ENCODE measurements around the gene DNAJB6.
A peak's percentile ranks its signal among the peaks of the same experiment; 100 is the strongest.

Gene DNAJB6

GRCh38 chr7:157372300-157373232 is 35.8 kb downstream of the DNAJB6 start:
- peak; percentile 12 for TF ChIP-seq POLR2A (IDR thresholded peaks at IDR 0.05; ENCODE audit: extremely low read depth, insufficient read length)
- no peak for TF ChIP-seq MYC (IDR thresholded peaks at IDR 0.05; ENCODE audit: low read depth, low read length)
- H3K4me3 ChIP-seq (ENCODE audit: low read depth, low read length), result no peak overlapping the region
- no peak for DNase-seq (ENCODE audit: low read depth)

DNA sequence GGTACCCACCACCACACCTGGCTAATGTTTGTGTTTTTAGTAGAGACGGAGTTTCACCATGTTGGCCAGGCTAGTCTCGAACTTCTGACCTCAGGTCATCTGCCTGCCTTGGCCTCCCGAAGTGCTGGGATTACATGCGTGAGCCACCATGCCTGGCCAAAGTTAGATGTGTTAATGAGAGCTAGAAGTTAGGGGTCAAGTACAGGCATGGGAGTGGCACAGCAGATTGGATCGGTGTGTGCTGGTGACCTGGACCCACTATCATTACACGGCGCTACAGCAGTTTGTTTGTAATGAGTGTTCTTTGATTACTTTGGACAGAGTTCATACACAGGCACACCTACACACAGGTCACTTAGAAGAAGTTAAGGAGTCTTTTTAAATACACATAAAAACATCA is 36.7 kb downstream of the DNAJB6 start:
- no peak for DNase-seq (ENCODE audit: low read depth)
- TF ChIP-seq, protein P1, sequence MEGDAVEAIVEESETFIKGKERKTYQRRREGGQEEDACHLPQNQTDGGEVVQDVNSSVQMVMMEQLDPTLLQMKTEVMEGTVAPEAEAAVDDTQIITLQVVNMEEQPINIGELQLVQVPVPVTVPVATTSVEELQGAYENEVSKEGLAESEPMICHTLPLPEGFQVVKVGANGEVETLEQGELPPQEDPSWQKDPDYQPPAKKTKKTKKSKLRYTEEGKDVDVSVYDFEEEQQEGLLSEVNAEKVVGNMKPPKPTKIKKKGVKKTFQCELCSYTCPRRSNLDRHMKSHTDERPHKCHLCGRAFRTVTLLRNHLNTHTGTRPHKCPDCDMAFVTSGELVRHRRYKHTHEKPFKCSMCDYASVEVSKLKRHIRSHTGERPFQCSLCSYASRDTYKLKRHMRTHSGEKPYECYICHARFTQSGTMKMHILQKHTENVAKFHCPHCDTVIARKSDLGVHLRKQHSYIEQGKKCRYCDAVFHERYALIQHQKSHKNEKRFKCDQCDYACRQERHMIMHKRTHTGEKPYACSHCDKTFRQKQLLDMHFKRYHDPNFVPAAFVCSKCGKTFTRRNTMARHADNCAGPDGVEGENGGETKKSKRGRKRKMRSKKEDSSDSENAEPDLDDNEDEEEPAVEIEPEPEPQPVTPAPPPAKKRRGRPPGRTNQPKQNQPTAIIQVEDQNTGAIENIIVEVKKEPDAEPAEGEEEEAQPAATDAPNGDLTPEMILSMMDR (IDR thresholded peaks at IDR 0.05; ENCODE audit: low read depth, low read length), result no peak
- no peak for TF ChIP-seq POLR2A (IDR thresholded peaks at IDR 0.05; ENCODE audit: extremely low read depth, insufficient read length)
- TF ChIP-seq MYC (IDR thresholded peaks at IDR 0.05; ENCODE audit: low read depth, low read length), result no peak
- no peak for TF ChIP-seq MAX (IDR thresholded peaks at IDR 0.05; ENCODE audit: low read depth, low read length)
- H3K4me3 ChIP-seq (ENCODE audit: low read depth, low read length), result no peak overlapping the region

- no peak overlapping the region for H3K4me3 ChIP-seq (ENCODE audit: low read depth, low read length)
- TF ChIP-seq, protein P1 (IDR thresholded peaks at IDR 0.05; ENCODE audit: low read depth, low read length), result no peak
- no peak for TF ChIP-seq POLR2A (IDR thresholded peaks at IDR 0.05; ENCODE audit: extremely low read depth, insufficient read length)
- no peak for TF ChIP-seq MYC (IDR thresholded peaks at IDR 0.05; ENCODE audit: low read depth, low read length)
- TF ChIP-seq MAX (IDR thresholded peaks at IDR 0.05; ENCODE audit: low read depth, low read length), result no peak
- DNase-seq (ENCODE audit: low read depth), result no peak
These were observed 38.6 kb downstream of the DNAJB6 start for GRCh38 chr7:157375410-157375809.

DNA sequence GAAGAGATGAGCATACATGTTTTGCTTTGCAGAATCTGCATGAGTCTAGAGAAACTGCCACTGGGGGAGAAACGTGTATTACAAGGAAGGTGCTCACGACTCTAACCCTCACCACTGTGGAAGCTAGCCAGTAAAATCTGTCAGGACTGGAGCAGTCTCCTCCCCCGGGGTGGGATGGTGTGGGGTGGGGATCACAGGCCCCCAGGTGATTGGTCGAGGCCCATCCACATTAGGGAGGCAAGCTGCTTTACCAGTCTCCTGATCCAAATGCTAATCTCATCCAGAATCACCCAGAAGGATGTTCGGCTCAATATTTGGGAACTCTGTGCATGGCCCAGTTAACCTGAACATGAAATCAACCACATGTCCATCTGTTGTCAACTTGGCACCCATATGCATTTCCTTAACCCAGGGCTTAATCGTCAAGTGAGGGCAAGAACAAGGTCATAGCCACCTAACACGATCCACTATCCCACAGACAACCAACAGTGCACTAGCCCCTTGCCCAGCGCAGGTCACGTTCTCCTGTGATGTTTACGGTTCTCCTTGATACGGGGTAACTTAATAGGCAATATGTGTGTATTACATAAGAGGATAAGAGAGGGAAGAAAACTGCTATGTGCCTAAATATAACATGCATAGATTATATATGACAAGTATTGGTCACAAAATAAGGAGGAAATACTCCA is 40.8 kb downstream of the DNAJB6 start:
- H3K4me3 ChIP-seq (ENCODE audit: low read depth, low read length), result no peak overlapping the region
- no peak for DNase-seq (ENCODE audit: low read depth)
- TF ChIP-seq, protein P1 (IDR thresholded peaks at IDR 0.05; ENCODE audit: low read depth, low read length), result no peak
- TF ChIP-seq MAX (IDR thresholded peaks at IDR 0.05; ENCODE audit: low read depth, low read length) (no peak), POLR2A (IDR thresholded peaks at IDR 0.05; ENCODE audit: extremely low read depth, insufficient read length) (no peak), MYC (IDR thresholded peaks at IDR 0.05; ENCODE audit: low read depth, low read length) (no peak)

GRCh38 chr7:157378390-157378789 is 41.6 kb downstream of the DNAJB6 start:
- DNase-seq (ENCODE audit: low read depth), result no peak
- no peak overlapping the region for H3K4me3 ChIP-seq (ENCODE audit: low read depth, low read length)
- TF ChIP-seq MYC (IDR thresholded peaks at IDR 0.05; ENCODE audit: low read depth, low read length), result no peak
- TF ChIP-seq, protein P1 (IDR thresholded peaks at IDR 0.05; ENCODE audit: low read depth, low read length), result no peak
- TF ChIP-seq POLR2A (IDR thresholded peaks at IDR 0.05; ENCODE audit: extremely low read depth, insufficient read length), result no peak
- no peak for TF ChIP-seq MAX (IDR thresholded peaks at IDR 0.05; ENCODE audit: low read depth, low read length)

- TF ChIP-seq POLR2A (IDR thresholded peaks at IDR 0.05; ENCODE audit: extremely low read depth, insufficient read length) (no peak), MYC (IDR thresholded peaks at IDR 0.05; ENCODE audit: low read depth, low read length) (no peak), MAX (IDR thresholded peaks at IDR 0.05; ENCODE audit: low read depth, low read length) (no peak)
- TF ChIP-seq, protein P1 (IDR thresholded peaks at IDR 0.05; ENCODE audit: low read depth, low read length), result no peak
- no peak for DNase-seq (ENCODE audit: low read depth)
These were observed 42.7 kb downstream of the DNAJB6 start for GRCh38 chr7:157379493-157379892.

More at GRCh38 chr7:157379493-157379892, 42.7 kb downstream of the DNAJB6 start:
- no peak overlapping the region for H3K4me3 ChIP-seq (ENCODE audit: low read depth, low read length)
